Measurements from ENCODE around the gene DSC2.

The DSC2 gene

GRCh38 chr18:31099450-31100230, 2.6 kb downstream of the DSC2 start:
- no peak overlapping the region for H3K27ac ChIP-seq
- no peak for TF ChIP-seq CTCF (IDR thresholded peaks at IDR 0.05)
- DNase-seq (ENCODE audit: low spot score) = no peak
- H3K4me3 ChIP-seq = no peak overlapping the region

- Histone ChIP-seq H3K27ac (no peak overlapping the region), H3K4me3 (no peak overlapping the region)
- no peak for DNase-seq (ENCODE audit: low spot score)
- no peak for TF ChIP-seq CTCF (IDR thresholded peaks at IDR 0.05)
Observed at GRCh38 chr18:31098878-31099277, 3.3 kb downstream of the DSC2 start.

DNA sequence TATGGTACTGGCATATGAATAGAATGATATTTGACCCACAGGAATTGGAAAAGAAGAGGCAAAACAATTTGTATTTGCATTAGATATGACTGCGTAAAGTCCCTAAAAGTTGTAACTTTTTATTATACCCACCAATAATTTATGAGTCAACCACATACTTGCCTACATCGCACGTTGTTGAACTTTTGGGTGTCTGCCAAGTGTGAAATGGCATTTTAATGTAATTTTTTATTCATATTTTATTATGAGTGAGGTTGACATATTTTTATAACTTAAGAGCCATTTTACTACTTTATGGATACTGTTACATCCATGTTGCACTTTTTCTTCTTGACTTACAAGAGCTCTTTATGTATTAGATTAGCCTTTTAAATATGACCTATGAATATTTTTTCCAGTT, 4.6 kb downstream of the DSC2 start:
- no peak for TF ChIP-seq CTCF (IDR thresholded peaks at IDR 0.05)
- DNase-seq (ENCODE audit: low spot score) = no peak
- H3K27ac ChIP-seq = no peak overlapping the region

DNA sequence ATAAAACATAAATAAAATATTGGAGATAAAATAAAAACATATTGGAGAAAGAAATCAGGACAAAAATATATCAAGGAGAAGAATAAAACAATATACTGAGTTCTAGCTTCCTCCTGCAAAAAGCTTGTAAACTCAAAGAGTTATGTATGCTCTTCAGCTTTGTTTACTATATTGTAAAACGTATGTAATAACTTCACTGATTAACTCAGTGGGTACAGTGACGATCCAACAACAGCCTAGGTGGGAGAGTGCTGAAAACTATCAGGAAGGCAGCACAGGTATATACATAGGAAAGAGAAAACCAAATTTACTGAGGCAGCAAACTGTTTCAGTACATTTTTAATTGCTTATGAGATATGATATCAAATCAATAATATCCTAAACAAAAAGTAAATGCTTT, 8.3 kb downstream of the DSC2 start:
- H3K27ac ChIP-seq = no peak overlapping the region
- no peak for DNase-seq (ENCODE audit: low spot score)
- TF ChIP-seq CTCF (IDR thresholded peaks at IDR 0.05) = no peak
- no peak overlapping the region for H3K4me3 ChIP-seq

More for the DNA sequence above, 4.6 kb downstream of the DSC2 start:
- no peak overlapping the region for H3K4me3 ChIP-seq

DNA sequence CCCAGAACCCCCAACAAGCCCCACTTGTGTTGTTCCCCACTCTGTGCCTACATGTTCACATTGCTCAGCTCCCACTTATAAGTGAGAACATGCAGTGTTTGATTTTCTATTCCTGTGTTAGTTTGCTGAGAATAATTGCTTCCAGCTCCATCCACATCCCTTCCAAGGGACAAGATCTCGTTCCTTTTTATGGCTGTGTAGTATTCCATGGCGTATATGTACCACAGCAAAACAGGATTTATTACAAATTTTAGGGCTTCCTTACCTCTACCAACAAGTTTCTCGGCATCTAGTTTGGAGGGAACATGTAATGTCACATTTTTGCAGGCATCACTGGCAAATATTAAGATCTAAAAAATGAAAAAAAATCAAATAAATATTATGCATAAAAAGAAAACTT, 8.9 kb downstream of the DSC2 start:
- H3K27ac ChIP-seq = no peak overlapping the region
- no peak for TF ChIP-seq CTCF (IDR thresholded peaks at IDR 0.05)
- H3K4me3 ChIP-seq = no peak overlapping the region
- no peak for DNase-seq (ENCODE audit: low spot score)

GRCh38 chr18:31091350-31091749, 10.9 kb downstream of the DSC2 start:
- Histone ChIP-seq H3K4me3 (no peak overlapping the region), H3K27ac (no peak overlapping the region)
- no peak for DNase-seq (ENCODE audit: low spot score)
- no peak for TF ChIP-seq CTCF (IDR thresholded peaks at IDR 0.05)

DNA sequence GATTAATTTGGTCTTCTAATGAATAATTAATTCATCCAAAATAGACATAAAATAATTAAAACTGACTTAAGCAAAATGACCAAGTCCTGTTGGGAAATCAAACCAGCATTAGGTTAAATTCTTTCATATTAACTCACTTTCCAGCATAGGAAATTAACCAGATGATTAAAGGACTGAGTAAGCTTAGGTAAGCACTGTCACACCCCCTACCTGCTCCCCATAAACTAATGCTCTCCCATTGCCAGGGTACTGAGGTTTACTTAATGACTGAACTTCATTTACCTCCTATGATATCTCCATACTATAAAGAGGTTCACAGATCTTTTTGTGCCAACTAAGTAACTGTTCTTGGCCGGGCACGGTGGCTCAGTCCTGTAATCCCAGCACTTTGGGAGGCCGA, 13.7 kb downstream of the DSC2 start:
- no peak for DNase-seq (ENCODE audit: low spot score)
- no peak for TF ChIP-seq CTCF (IDR thresholded peaks at IDR 0.05)
- Histone ChIP-seq H3K4me3 (no peak overlapping the region), H3K27ac (no peak overlapping the region)
